Smooth muscle cell (in vitro differentiated cells): ENCODE results near the gene KCNJ8. TPM values are rescaled to one million over a fixed set of nuclear protein-coding genes. Genes with fewer than 3 reads are reported as not detected.
"Not testable (repeated sequence)": the region's sequence is repeated elsewhere in the genome, so short reads cannot be mapped to it uniquely, and the experiment has no call there.

Source experiments
- DNase-seq: peaks from one replicate; lab custom pipeline; 2025; ENCODE audit not compliant: unreplicated experiment; lab: John Stamatoyannopoulos, UW
- H2AFZ ChIP-seq: fragments of 200-600 bp; sonication (generic); 2 replicates; pipeline ENCODE4 v1.6.0; 2016; ENCODE audit warnings: antibody characterized with exemption, low read depth, mild to moderate bottlenecking
- H3F3A ChIP-seq: fragments of 200-600 bp; sonication (generic); 2 replicates; pipeline ENCODE4 v1.6.0; 2017; ENCODE audit warnings: antibody characterized with exemption, low read depth
- H3K27ac ChIP-seq: fragments of 200-600 bp; sonication (generic); 2 replicates; pipeline ENCODE4 v1.5.1; 2016; ENCODE audit warnings: low read depth, mild to moderate bottlenecking
- H3K27me3 ChIP-seq: fragments of 200-600 bp; sonication (generic); 2 replicates; pipeline ENCODE4 v1.6.1; 2016; ENCODE audit warnings: low read depth, mild to moderate bottlenecking
- H3K36me3 ChIP-seq: fragments of 200-600 bp; sonication (generic); 2 replicates; pipeline ENCODE4 v1.5.1; 2016; ENCODE audit warnings: low read depth
- H3K4me1 ChIP-seq: fragments of 200-600 bp; sonication (generic); 2 replicates; pipeline ENCODE4 v1.5.1; 2016; ENCODE audit warnings: low read depth
- H3K4me2 ChIP-seq: fragments of 200-600 bp; sonication (generic); 2 replicates; pipeline ENCODE4 v1.6.0; 2016; ENCODE audit warnings: mild to moderate bottlenecking
- H3K4me3 ChIP-seq: fragments of 200-600 bp; sonication (generic); 2 replicates; pipeline ENCODE4 v1.5.1; 2016; ENCODE audit warnings: mild to moderate bottlenecking
- H3K79me2 ChIP-seq: fragments of 200-600 bp; sonication (generic); 2 replicates; pipeline ENCODE4 v1.6.0; 2016; ENCODE audit warnings: low read depth, mild to moderate bottlenecking
- H3K9ac ChIP-seq: fragments of 200-600 bp; sonication (generic); 2 replicates; pipeline ENCODE4 v1.6.0; 2016; ENCODE audit warnings: low read depth
- H3K9me3 ChIP-seq: fragments of 200-600 bp; sonication (generic); replicated peaks from 2 replicates; pipeline ENCODE4 v1.5.1; 2016; ENCODE audit warnings: low read depth
- H4K20me1 ChIP-seq: fragments of 200-600 bp; sonication (generic); 2 replicates; pipeline ENCODE4 v1.6.0; 2016; ENCODE audit warnings: low read depth
- CTCF ChIP-seq: fragments of 200-600 bp; sonication (generic); IDR thresholded peaks from 2 replicates; pipeline ENCODE4 v1.5.1; 2017; ENCODE audit warnings: borderline replicate concordance, mild to moderate bottlenecking, antibody characterized with exemption; ENCODE audit not compliant: insufficient read depth, poor library complexity, severe bottlenecking
- WGBS: methylation state at CpG from one replicate; pipeline ENCODE4 v1.1.7; 2016; ENCODE audit warnings: low lambda C conversion rate; 5-methylcytosine and 5-hydroxymethylcytosine counted together
- polyA plus RNA-seq: library from polyadenylated mRNA; unstranded; fragments of >200 nt; fragmentation: Nextera tagmentation; extraction: Ambion mirVana; gene quantifications from 2 replicates; pipeline ENCODE4 v1.2.1, GENCODE V29; 2016
- total RNA-seq: library from RNA; depleted of rRNA; stranded (reverse); fragments of >200 nt; gene quantifications from 2 replicates; pipeline ENCODE4 v1.2.3, GENCODE V29; 2014

The KCNJ8 gene
- total and polyA plus RNA-seq, 2 experiments from 2014 or later, result not detected

GRCh38 chr12:21813751-21814150 is 39.2 kb upstream of the KCNJ8 start:
- Histone ChIP-seq H3K9ac (no peak overlapping the region), H2AFZ (no peak overlapping the region), H3K27ac (no peak overlapping the region), H3K9me3 (no peaks in the 10 kb centered on the region), H3F3A (no peaks in the 10 kb centered on the region), H4K20me1 (no peaks in the 10 kb centered on the region), H3K79me2 (no peaks in the 10 kb centered on the region), H3K27me3 (no peaks in the 10 kb centered on the region), H3K4me1 (no peaks in the 10 kb centered on the region), H3K36me3 (no peaks in the 10 kb centered on the region), H3K4me2 (no peak overlapping the region), H3K4me3 (no peak overlapping the region)
- TF ChIP-seq CTCF, result no peak
- no peak for DNase-seq
- WGBS, result 83% methylated on average over 3 of the region's 3 CpGs

GRCh38 chr12:21813125-21813524 is 38.6 kb upstream of the KCNJ8 start:
- Histone ChIP-seq H3K9me3 (no peaks in the 10 kb centered on the region), H3K27ac (no peak overlapping the region), H4K20me1 (no peaks in the 10 kb centered on the region), H3K79me2 (no peaks in the 10 kb centered on the region), H3K36me3 (no peaks in the 10 kb centered on the region), H3K4me1 (no peaks in the 10 kb centered on the region), H2AFZ (no peak overlapping the region), H3K9ac (no peak overlapping the region), H3F3A (no peaks in the 10 kb centered on the region), H3K27me3 (no peaks in the 10 kb centered on the region), H3K4me3 (no peak overlapping the region), H3K4me2 (no peak overlapping the region)
- no peak for TF ChIP-seq CTCF
- DNase-seq, result no peak

- H4K20me1 ChIP-seq, H3K9ac ChIP-seq, H3K4me1 ChIP-seq, H3K36me3 ChIP-seq, H3K4me3 ChIP-seq, H3K4me2 ChIP-seq, H3K27me3 ChIP-seq, DNase-seq, H3K79me2 ChIP-seq, H3F3A ChIP-seq, H2AFZ ChIP-seq, H3K27ac ChIP-seq, H3K9me3 ChIP-seq: not testable (repeated sequence)
- 88% methylated on average over 2 of the region's 2 CpGs for WGBS
These were observed 37.8 kb upstream of the KCNJ8 start for GRCh38 chr12:21812340-21812739.

GRCh38 chr12:21809100-21809499 is 34.6 kb upstream of the KCNJ8 start:
- no peak overlapping the region for H3K27ac ChIP-seq
- no peaks in the 10 kb centered on the region for H3K9me3 ChIP-seq
- H3K79me2 ChIP-seq, result no peaks in the 10 kb centered on the region
- H3K36me3 ChIP-seq, result no peaks in the 10 kb centered on the region
- no peaks in the 10 kb centered on the region for H3K4me1 ChIP-seq
- H3F3A ChIP-seq, result no peaks in the 10 kb centered on the region
- no peak overlapping the region for H3K4me2 ChIP-seq
- DNase-seq, result no peak
- H3K9ac ChIP-seq, result no peak overlapping the region
- H3K4me3 ChIP-seq, result no peak overlapping the region
- no peaks in the 10 kb centered on the region for H3K27me3 ChIP-seq
- no peak overlapping the region for H2AFZ ChIP-seq
- no peak for TF ChIP-seq CTCF
- no peaks in the 10 kb centered on the region for H4K20me1 ChIP-seq
